Measurements from ENCODE around the gene LEUTX. TPM values are rescaled to one million over a fixed set of nuclear protein-coding genes. Genes with fewer than 3 reads are reported as not detected.
"Not testable (repeated sequence)": the region's sequence is repeated elsewhere in the genome, so short reads cannot be mapped to it uniquely, and the experiment has no call there.

The LEUTX gene
- total RNA-seq, 2 donors from 2014 or later, result not detected

GRCh38 chr19:39752390-39752789 is 26.3 kb upstream of the LEUTX start:
- Mint-ChIP-seq H3K27me3 (ENCODE audit: low read depth) (peaks cover 23% of the 10 kb centered on the region), H3K27ac (no peak overlapping the region), H3K9me3 (no peaks in the 10 kb centered on the region), H3K36me3 (ENCODE audit: insufficient read depth in 2 of 2) (no peaks in the 10 kb centered on the region), H3K4me3 (no peak overlapping the region), H3K4me1 (ENCODE audit: low read depth) (no peaks in the 10 kb centered on the region)
- DNase-seq, result peak; percentile 48 to 57
- peak; percentile 100 for ATAC-seq (replicated peaks in 1 of 2)

GRCh38 chr19:39752795-39753194 is 25.9 kb upstream of the LEUTX start:
- H3K36me3 Mint-ChIP-seq (ENCODE audit: insufficient read depth in 2 of 2), result no peaks in the 10 kb centered on the region
- no peak overlapping the region for H3K4me3 Mint-ChIP-seq
- H3K27me3 Mint-ChIP-seq (ENCODE audit: low read depth), result peaks cover 27% of the 10 kb centered on the region
- H3K4me1 Mint-ChIP-seq (ENCODE audit: low read depth), result no peaks in the 10 kb centered on the region
- ATAC-seq (replicated peaks in 1 of 2), result no peak
- DNase-seq, result no peak
- H3K9me3 Mint-ChIP-seq, result no peaks in the 10 kb centered on the region
- H3K27ac Mint-ChIP-seq, result no peak overlapping the region

- Mint-ChIP-seq H3K27ac (no peak overlapping the region), H3K4me1 (ENCODE audit: low read depth) (peaks cover 5% of the 10 kb centered on the region), H3K36me3 (ENCODE audit: insufficient read depth in 2 of 2) (no peaks in the 10 kb centered on the region)
Observed at GRCh38 chr19:39754544-39754943, 24.1 kb upstream of the LEUTX start.

GRCh38 chr19:39754971-39755370 is 23.7 kb upstream of the LEUTX start:
- no peak overlapping the region for H3K27ac Mint-ChIP-seq
- no peaks in the 10 kb centered on the region for H3K36me3 Mint-ChIP-seq (ENCODE audit: insufficient read depth in 2 of 2)
- H3K9me3 Mint-ChIP-seq, result no peaks in the 10 kb centered on the region
- DNase-seq (no peak), ATAC-seq (replicated peaks in 1 of 2) (no peak)
- no peak overlapping the region for H3K4me3 Mint-ChIP-seq
- peaks cover 9% of the 10 kb centered on the region for H3K4me1 Mint-ChIP-seq (ENCODE audit: low read depth)
- H3K27me3 Mint-ChIP-seq (ENCODE audit: low read depth), result peaks cover 48% of the 10 kb centered on the region

More at GRCh38 chr19:39754544-39754943, 24.1 kb upstream of the LEUTX start:
- ATAC-seq (replicated peaks in 1 of 2) (no peak), DNase-seq (no peak)
- H3K9me3 Mint-ChIP-seq, result no peaks in the 10 kb centered on the region
- H3K27me3 Mint-ChIP-seq (ENCODE audit: low read depth), result peaks cover 44% of the 10 kb centered on the region
- H3K4me3 Mint-ChIP-seq, result no peak overlapping the region

- DNase-seq, result no peak
- Mint-ChIP-seq H3K4me3 (no peak overlapping the region), H3K27ac (no peak overlapping the region), H3K4me1 (ENCODE audit: low read depth) (peaks cover 19% of the 10 kb centered on the region), H3K36me3 (ENCODE audit: insufficient read depth in 2 of 2) (peaks cover 0 to 5% of the 10 kb centered on the region in 2 donors), H3K9me3 (no peaks in the 10 kb centered on the region), H3K27me3 (ENCODE audit: low read depth) (peaks cover 49% of the 10 kb centered on the region)
- ATAC-seq (replicated peaks in 1 of 2), result peak; percentile 40 to 65
Observed at GRCh38 chr19:39759457-39760184, 19.0 kb upstream of the LEUTX start.

- not testable (repeated sequence) for H3K36me3 Mint-ChIP-seq (ENCODE audit: insufficient read depth in 2 of 2); DNase-seq; H3K27ac Mint-ChIP-seq; ATAC-seq (replicated peaks in 1 of 2); H3K4me3 Mint-ChIP-seq; H3K9me3 Mint-ChIP-seq
- Mint-ChIP-seq H3K4me1 (ENCODE audit: low read depth) (peaks cover 23% of the 10 kb centered on the region), H3K27me3 (ENCODE audit: low read depth) (peaks cover 49% of the 10 kb centered on the region)
Observed at GRCh38 chr19:39761851-39762250, 16.8 kb upstream of the LEUTX start.

GRCh38 chr19:39765091-39766076 is 13.3 kb upstream of the LEUTX start:
- H3K4me1 Mint-ChIP-seq (ENCODE audit: low read depth), result peaks cover 13% of the 10 kb centered on the region
- H3K4me3 Mint-ChIP-seq, result no peak overlapping the region
- no peaks in the 10 kb centered on the region for H3K9me3 Mint-ChIP-seq
- DNase-seq (peak; percentile 14 to 22), ATAC-seq (replicated peaks in 1 of 2) (no peak)
- H3K36me3 Mint-ChIP-seq (ENCODE audit: insufficient read depth in 2 of 2), result peaks cover 0 to 4% of the 10 kb centered on the region in 2 donors
- H3K27ac Mint-ChIP-seq, result no peak overlapping the region
- H3K27me3 Mint-ChIP-seq (ENCODE audit: low read depth), result peaks cover 29% of the 10 kb centered on the region

- no peak for DNase-seq
- Mint-ChIP-seq H3K4me1 (ENCODE audit: low read depth) (peaks cover 7% of the 10 kb centered on the region), H3K27ac (no peak overlapping the region), H3K4me3 (no peak overlapping the region), H3K9me3 (no peaks in the 10 kb centered on the region), H3K36me3 (ENCODE audit: insufficient read depth in 2 of 2) (peaks cover 0 to 4% of the 10 kb centered on the region in 2 donors), H3K27me3 (ENCODE audit: low read depth) (peaks cover 21% of the 10 kb centered on the region)
- ATAC-seq (replicated peaks in 1 of 2), result no peak
Observed at GRCh38 chr19:39768334-39768733, 10.3 kb upstream of the LEUTX start.

- H3K4me3 Mint-ChIP-seq, result no peak overlapping the region
- no peak overlapping the region for H3K27ac Mint-ChIP-seq
- ATAC-seq (replicated peaks in 1 of 2), result no peak
- peaks cover 18% of the 10 kb centered on the region for H3K27me3 Mint-ChIP-seq (ENCODE audit: low read depth)
- no peaks in the 10 kb centered on the region for H3K9me3 Mint-ChIP-seq
- H3K4me1 Mint-ChIP-seq (ENCODE audit: low read depth), result peaks cover 7% of the 10 kb centered on the region
- DNase-seq, result no peak
- H3K36me3 Mint-ChIP-seq (ENCODE audit: insufficient read depth in 2 of 2), result peaks cover 0 to 1% of the 10 kb centered on the region in 2 donors
Observed at GRCh38 chr19:39768786-39769185, 9.9 kb upstream of the LEUTX start.

GRCh38 chr19:39780894-39781293 is 2.2 kb downstream of the LEUTX start:
- ATAC-seq (replicated peaks in 1 of 2) (no peak), DNase-seq (no peak)
- H3K36me3 Mint-ChIP-seq (ENCODE audit: insufficient read depth in 2 of 2), result no peaks in the 10 kb centered on the region
- H3K9me3 Mint-ChIP-seq, result no peaks in the 10 kb centered on the region
- peaks cover 52% of the 10 kb centered on the region for H3K27me3 Mint-ChIP-seq (ENCODE audit: low read depth)
- no peak overlapping the region for H3K4me3 Mint-ChIP-seq
- H3K4me1 Mint-ChIP-seq (ENCODE audit: low read depth), result peaks cover 17% of the 10 kb centered on the region
- no peak overlapping the region for H3K27ac Mint-ChIP-seq

- no peak overlapping the region for H3K27ac Mint-ChIP-seq
- peaks cover 3 to 5% of the 10 kb centered on the region in 2 donors for H3K36me3 Mint-ChIP-seq (ENCODE audit: insufficient read depth in 2 of 2)
- no peak for DNase-seq
- no peaks in the 10 kb centered on the region for H3K4me1 Mint-ChIP-seq (ENCODE audit: low read depth)
- H3K9me3 Mint-ChIP-seq, result peaks cover 2 to 7% of the 10 kb centered on the region in 2 donors
- peaks cover 23% of the 10 kb centered on the region for H3K27me3 Mint-ChIP-seq (ENCODE audit: low read depth)
- H3K4me3 Mint-ChIP-seq, result no peak overlapping the region
- ATAC-seq (replicated peaks in 1 of 2), result no peak
Observed at GRCh38 chr19:39788244-39788643, 9.6 kb downstream of the LEUTX start.

- peak overlapping the region; percentile 78 to 89 for H3K4me3 Mint-ChIP-seq
- H3K27ac Mint-ChIP-seq, result no peak overlapping the region
- peaks cover 0 to 4% of the 10 kb centered on the region in 2 donors for H3K36me3 Mint-ChIP-seq (ENCODE audit: insufficient read depth in 2 of 2)
- H3K4me1 Mint-ChIP-seq (ENCODE audit: low read depth), result peaks cover 8% of the 10 kb centered on the region
- DNase-seq, result peak; percentile 76 to 80
- H3K27me3 Mint-ChIP-seq (ENCODE audit: low read depth), result peaks cover 6% of the 10 kb centered on the region
- peak; percentile 91 to 96 for ATAC-seq (replicated peaks in 1 of 2)
- peaks cover under 1 to 5% of the 10 kb centered on the region in 2 donors for H3K9me3 Mint-ChIP-seq
Observed at GRCh38 chr19:39792999-39793546, 14.4 kb downstream of the LEUTX start.

GRCh38 chr19:39795001-39795400 is 16.3 kb downstream of the LEUTX start:
- Mint-ChIP-seq H3K4me1 (ENCODE audit: low read depth) (peaks cover 8% of the 10 kb centered on the region), H3K36me3 (ENCODE audit: insufficient read depth in 2 of 2) (no peaks in the 10 kb centered on the region), H3K27ac (no peak overlapping the region), H3K9me3 (no peaks in the 10 kb centered on the region), H3K4me3 (no peak overlapping the region), H3K27me3 (ENCODE audit: low read depth) (peaks cover 14% of the 10 kb centered on the region)
- DNase-seq, result peak; percentile 17 to 18
- peak; percentile 43 to 62 for ATAC-seq (replicated peaks in 1 of 2)
